ENCODE data around the gene SP5.

SP5 gene

DNA sequence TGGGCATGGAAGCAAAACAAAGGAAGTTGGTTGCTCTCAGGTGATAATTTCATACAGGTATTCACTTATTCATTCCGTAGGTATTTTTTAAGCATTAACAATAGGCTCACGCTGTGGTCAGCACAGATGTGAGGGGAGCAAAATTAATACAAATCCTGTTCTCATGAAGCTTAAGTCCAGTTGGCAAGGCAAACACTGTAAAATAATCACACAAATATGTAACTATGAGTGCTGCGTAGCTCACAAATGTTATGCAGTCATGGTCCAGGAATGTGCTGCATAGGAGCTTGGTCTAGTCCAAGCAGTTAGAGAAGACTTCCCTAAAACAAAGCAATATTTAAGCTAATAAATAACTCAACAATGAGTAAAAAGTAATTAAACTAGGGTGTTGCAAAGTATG is 23.9 kb downstream of the SP5 start:
- DNase-seq (ENCODE audit: low read depth): peak; percentile 97
- TF ChIP-seq, protein P1, sequence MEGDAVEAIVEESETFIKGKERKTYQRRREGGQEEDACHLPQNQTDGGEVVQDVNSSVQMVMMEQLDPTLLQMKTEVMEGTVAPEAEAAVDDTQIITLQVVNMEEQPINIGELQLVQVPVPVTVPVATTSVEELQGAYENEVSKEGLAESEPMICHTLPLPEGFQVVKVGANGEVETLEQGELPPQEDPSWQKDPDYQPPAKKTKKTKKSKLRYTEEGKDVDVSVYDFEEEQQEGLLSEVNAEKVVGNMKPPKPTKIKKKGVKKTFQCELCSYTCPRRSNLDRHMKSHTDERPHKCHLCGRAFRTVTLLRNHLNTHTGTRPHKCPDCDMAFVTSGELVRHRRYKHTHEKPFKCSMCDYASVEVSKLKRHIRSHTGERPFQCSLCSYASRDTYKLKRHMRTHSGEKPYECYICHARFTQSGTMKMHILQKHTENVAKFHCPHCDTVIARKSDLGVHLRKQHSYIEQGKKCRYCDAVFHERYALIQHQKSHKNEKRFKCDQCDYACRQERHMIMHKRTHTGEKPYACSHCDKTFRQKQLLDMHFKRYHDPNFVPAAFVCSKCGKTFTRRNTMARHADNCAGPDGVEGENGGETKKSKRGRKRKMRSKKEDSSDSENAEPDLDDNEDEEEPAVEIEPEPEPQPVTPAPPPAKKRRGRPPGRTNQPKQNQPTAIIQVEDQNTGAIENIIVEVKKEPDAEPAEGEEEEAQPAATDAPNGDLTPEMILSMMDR (conservative IDR thresholded peaks at IDR 0.05; ENCODE audit: low read depth, low read length): no peak
- no peak overlapping the region for H3K4me3 ChIP-seq (ENCODE audit: low read length)

- TF ChIP-seq, protein P1 (conservative IDR thresholded peaks at IDR 0.05; ENCODE audit: low read depth, low read length): no peak
- no peak overlapping the region for H3K4me3 ChIP-seq (ENCODE audit: low read length)
- DNase-seq (ENCODE audit: low read depth): no peak
Observed at GRCh38 chr2:170739507-170740046, 24.4 kb downstream of the SP5 start.

DNA sequence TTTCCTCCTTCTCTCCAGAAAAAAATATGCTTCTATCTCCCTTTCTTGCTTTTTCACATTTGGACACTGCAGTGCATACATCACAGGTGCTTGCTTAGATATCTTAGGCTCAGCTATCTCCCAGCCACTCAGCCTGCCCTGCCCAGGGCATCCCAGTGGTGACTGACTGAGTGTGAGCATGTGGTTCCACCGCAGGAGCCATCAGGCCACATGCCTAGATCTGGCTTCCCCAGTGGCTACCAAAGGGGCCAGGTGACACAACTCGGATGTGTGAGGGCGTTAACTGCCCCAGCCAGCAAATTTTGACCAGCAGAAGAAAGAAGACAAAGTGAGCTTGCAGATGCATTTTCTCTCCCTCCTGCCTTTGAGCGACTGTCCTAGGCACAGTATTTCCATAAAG is 25.5 kb downstream of the SP5 start:
- no peak overlapping the region for H3K4me3 ChIP-seq (ENCODE audit: low read length)
- TF ChIP-seq, protein P1 (conservative IDR thresholded peaks at IDR 0.05; ENCODE audit: low read depth, low read length): no peak
- no peak for DNase-seq (ENCODE audit: low read depth)

- TF ChIP-seq, protein P1 (conservative IDR thresholded peaks at IDR 0.05; ENCODE audit: low read depth, low read length): no peak
- H3K4me3 ChIP-seq (ENCODE audit: low read length): no peak overlapping the region
- DNase-seq (ENCODE audit: low read depth): no peak
Observed at GRCh38 chr2:170742000-170742399, 26.9 kb downstream of the SP5 start.

DNA sequence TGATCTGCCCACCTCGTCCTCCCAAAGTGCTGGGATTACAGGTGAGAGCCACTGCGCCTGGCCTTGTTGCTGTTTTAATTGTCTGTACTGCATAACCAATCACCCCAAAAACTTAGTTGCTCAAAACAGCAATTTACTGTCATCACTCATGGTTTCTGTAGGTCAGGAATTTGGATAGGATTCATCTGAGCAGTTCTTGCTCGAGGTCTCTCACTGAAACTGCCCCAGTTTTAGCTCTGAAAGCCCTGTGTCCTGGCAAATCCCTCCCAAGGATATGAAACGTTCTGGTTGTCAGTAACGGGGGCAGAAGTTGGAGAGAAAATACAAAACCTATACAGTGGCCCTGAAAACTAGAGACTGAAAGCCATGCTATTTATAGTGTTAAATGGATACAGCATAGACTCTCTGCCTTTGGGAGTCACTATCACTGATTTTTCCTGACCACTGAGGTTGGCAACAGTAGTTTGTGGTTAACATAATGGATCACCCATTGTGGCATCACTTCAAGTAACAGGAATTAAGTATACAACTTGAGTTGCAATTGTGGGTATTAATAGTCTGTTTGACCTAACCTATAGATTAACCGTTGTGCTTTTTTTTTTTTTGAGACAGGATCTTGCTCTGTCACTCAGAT is 27.9 kb downstream of the SP5 start:
- TF ChIP-seq, protein P1 (conservative IDR thresholded peaks at IDR 0.05; ENCODE audit: low read depth, low read length): no peak
- no peak for DNase-seq (ENCODE audit: low read depth)
- no peak overlapping the region for H3K4me3 ChIP-seq (ENCODE audit: low read length)

GRCh38 chr2:170743530-170744239 is 28.5 kb downstream of the SP5 start:
- H3K4me3 ChIP-seq (ENCODE audit: low read length): no peak overlapping the region
- TF ChIP-seq, protein P1 (conservative IDR thresholded peaks at IDR 0.05; ENCODE audit: low read depth, low read length): no peak
- DNase-seq (ENCODE audit: low read depth): no peak

Data from retinal pigment epithelial cell (primary cell).